Measurements from ENCODE around the gene NSMCE3. TPM values are rescaled to one million over a fixed set of nuclear protein-coding genes. Genes with fewer than 3 reads are reported as not detected.

The NSMCE3 gene
- total and polyA plus RNA-seq, 2 experiments from 2014 or later, result 9.7 to 10.0 TPM

DNA sequence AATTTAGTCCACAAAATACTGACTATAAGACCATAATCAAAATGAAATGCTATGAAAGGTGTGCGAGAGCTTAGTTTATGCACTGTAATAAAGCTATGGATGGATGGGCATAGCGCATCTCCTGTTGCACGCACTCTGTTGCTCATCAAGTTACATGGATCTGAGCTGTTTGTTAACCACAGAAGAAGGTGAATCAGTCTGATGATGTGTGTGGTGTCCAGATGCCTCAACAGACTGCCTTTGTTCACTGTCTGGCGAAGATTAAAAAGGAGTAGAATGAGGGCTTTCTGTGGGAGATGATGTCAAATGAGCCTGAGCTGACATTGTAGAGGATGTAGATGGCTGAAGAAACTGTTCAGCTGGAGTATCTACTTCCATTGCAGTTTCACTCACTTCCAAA lies 36.1 kb downstream of the NSMCE3 start:
- H3K4me1 Mint-ChIP-seq, result no peaks in the 10 kb centered on the region
- no peak for TF ChIP-seq EZH2 (IDR thresholded peaks at IDR 0.05; ENCODE audit: low read depth, unreplicated experiment)
- no peak for TF ChIP-seq CREB1 (CRISPR knock-in tag; IDR thresholded peaks at IDR 0.05; ENCODE audit: low read depth)
- no peak for TF ChIP-seq NANOG (IDR thresholded peaks at IDR 0.05; ENCODE audit: borderline replicate concordance)
- no peak overlapping the region for H3K27ac Mint-ChIP-seq
- DNase-seq (ENCODE audit: low spot score) (no peak), ATAC-seq (no peak)
- no peaks in the 10 kb centered on the region for H3K4me1 ChIP-seq (ENCODE audit: insufficient read depth)
- peaks cover 5% of the 10 kb centered on the region; the same call in 2 of the 3 replicates for H3K9me3 Mint-ChIP-seq
- no peaks in the 10 kb centered on the region for H3F3A ChIP-seq (replicated peaks; ENCODE audit: low read depth)
- H3K36me3 ChIP-seq (ENCODE audit: insufficient read depth), result no peaks in the 10 kb centered on the region
- no peaks in the 10 kb centered on the region for H3K79me2 ChIP-seq (replicated peaks; ENCODE audit: insufficient read depth)
- H3K4me3 Mint-ChIP-seq, result no peak overlapping the region
- H3K27ac ChIP-seq (ENCODE audit: low read depth), result no peak overlapping the region
- peaks cover 4% of the 10 kb centered on the region; the same call in 2 of the 3 replicates for H3K36me3 Mint-ChIP-seq (ENCODE audit: low read depth)
- no peak overlapping the region for H2AFZ ChIP-seq
- H3K4me3 ChIP-seq, result no peak overlapping the region
- peaks cover 3% of the 10 kb centered on the region for H3K27me3 Mint-ChIP-seq (ENCODE audit: insufficient read depth, low read depth, poor library complexity)
- H4K20me1 ChIP-seq (replicated peaks; ENCODE audit: insufficient read depth), result no peaks in the 10 kb centered on the region
- no peak overlapping the region for H3K4me2 ChIP-seq
- H3K27me3 ChIP-seq (ENCODE audit: insufficient read depth), result no peaks in the 10 kb centered on the region
- 0 out of 2 replicates have a peak, but pooled peaks cover 5% of the 10 kb centered on the region for H3K9me2 ChIP-seq (ENCODE audit: insufficient read depth)

DNA sequence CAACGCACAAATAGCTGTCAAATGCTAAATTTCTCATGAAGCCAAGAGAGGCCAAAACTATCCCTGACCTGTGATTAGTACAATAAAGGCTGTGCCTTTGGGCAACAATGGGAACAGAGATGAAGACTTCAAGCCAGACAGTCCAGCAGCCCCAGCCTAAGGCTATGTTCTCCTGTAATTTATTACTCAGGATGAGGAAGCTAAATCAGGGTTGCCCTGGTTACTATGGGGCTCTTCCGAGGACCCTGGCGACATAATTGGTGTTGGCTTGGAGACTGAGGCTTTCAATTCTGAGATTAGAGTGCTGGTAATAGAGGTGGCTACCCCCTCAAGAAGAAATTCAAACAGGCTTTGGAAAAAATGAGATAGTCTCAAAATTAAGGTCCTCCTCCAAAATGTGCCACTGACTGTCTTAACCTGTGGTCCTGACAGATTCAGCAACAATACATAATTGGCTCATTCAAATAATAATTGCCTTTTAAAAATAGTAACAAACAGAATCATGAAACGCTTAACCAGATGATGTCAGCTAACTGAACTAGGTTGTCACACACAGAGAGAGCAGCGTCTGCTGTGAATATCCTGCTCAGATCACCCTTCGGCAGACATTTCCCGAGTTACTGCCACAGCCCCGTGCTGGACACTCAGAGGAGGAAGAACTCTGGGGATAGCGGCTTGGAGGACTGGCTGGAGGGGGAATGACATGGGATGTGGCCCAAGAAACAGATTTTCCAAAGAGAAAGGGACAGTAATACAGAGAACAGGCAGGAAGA lies 43.0 kb downstream of the NSMCE3 start:
- Histone ChIP-seq H3K36me3 (ENCODE audit: insufficient read depth) (no peaks in the 10 kb centered on the region), H3K4me1 (ENCODE audit: insufficient read depth) (0 out of 2 replicates have a peak, but pooled peaks cover 4% of the 10 kb centered on the region), H3K9me2 (ENCODE audit: insufficient read depth) (no peaks in the 10 kb centered on the region), H3K4me3 (no peak overlapping the region), H3F3A (replicated peaks; ENCODE audit: low read depth) (no peaks in the 10 kb centered on the region), H3K4me2 (no peak overlapping the region), H3K27me3 (ENCODE audit: insufficient read depth) (no peaks in the 10 kb centered on the region), H3K27ac (ENCODE audit: low read depth) (no peak overlapping the region), H2AFZ (0 out of 2 replicates have a peak overlapping the region, but pooled peaks have one; percentile 38), H3K79me2 (replicated peaks; ENCODE audit: insufficient read depth) (no peaks in the 10 kb centered on the region), H4K20me1 (replicated peaks; ENCODE audit: insufficient read depth) (no peaks in the 10 kb centered on the region)
- Mint-ChIP-seq H3K36me3 (ENCODE audit: low read depth) (peaks cover 5% of the 10 kb centered on the region; the same call in 1 of the 3 replicates), H3K4me3 (no peak overlapping the region), H3K27ac (no peak overlapping the region), H3K4me1 (peaks cover 24% of the 10 kb centered on the region), H3K27me3 (ENCODE audit: insufficient read depth, low read depth, poor library complexity) (peaks cover 3% of the 10 kb centered on the region), H3K9me3 (no peaks in the 10 kb centered on the region; the same call in 2 of the 3 replicates)
- ATAC-seq (no peak; the same call in 2 of the 3 replicates), DNase-seq (ENCODE audit: low spot score) (no peak)
- TF ChIP-seq ZNF331 (CRISPR knock-in tag; IDR thresholded peaks at IDR 0.05; ENCODE audit: low read depth), result no peak
- TF ChIP-seq CREB1 (CRISPR knock-in tag; IDR thresholded peaks at IDR 0.05; ENCODE audit: low read depth), result no peak
- TF ChIP-seq EZH2 (IDR thresholded peaks at IDR 0.05; ENCODE audit: low read depth, unreplicated experiment), result no peak
- TF ChIP-seq POLR2AphosphoS5 (IDR thresholded peaks at IDR 0.05; ENCODE audit: low read depth), result no peak
- TF ChIP-seq NANOG (IDR thresholded peaks at IDR 0.05; ENCODE audit: borderline replicate concordance), result no peak
- TF ChIP-seq ZNF114 (CRISPR knock-in tag; IDR thresholded peaks at IDR 0.05), result no peak
- TF ChIP-seq, protein P1, sequence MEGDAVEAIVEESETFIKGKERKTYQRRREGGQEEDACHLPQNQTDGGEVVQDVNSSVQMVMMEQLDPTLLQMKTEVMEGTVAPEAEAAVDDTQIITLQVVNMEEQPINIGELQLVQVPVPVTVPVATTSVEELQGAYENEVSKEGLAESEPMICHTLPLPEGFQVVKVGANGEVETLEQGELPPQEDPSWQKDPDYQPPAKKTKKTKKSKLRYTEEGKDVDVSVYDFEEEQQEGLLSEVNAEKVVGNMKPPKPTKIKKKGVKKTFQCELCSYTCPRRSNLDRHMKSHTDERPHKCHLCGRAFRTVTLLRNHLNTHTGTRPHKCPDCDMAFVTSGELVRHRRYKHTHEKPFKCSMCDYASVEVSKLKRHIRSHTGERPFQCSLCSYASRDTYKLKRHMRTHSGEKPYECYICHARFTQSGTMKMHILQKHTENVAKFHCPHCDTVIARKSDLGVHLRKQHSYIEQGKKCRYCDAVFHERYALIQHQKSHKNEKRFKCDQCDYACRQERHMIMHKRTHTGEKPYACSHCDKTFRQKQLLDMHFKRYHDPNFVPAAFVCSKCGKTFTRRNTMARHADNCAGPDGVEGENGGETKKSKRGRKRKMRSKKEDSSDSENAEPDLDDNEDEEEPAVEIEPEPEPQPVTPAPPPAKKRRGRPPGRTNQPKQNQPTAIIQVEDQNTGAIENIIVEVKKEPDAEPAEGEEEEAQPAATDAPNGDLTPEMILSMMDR (conservative IDR thresholded peaks at IDR 0.05; ENCODE audit: low read depth in 2 of 2), result no peak
- no peak for TF ChIP-seq JUNB (IDR thresholded peaks at IDR 0.05; ENCODE audit: unreplicated experiment)
- TF ChIP-seq, protein P2, sequence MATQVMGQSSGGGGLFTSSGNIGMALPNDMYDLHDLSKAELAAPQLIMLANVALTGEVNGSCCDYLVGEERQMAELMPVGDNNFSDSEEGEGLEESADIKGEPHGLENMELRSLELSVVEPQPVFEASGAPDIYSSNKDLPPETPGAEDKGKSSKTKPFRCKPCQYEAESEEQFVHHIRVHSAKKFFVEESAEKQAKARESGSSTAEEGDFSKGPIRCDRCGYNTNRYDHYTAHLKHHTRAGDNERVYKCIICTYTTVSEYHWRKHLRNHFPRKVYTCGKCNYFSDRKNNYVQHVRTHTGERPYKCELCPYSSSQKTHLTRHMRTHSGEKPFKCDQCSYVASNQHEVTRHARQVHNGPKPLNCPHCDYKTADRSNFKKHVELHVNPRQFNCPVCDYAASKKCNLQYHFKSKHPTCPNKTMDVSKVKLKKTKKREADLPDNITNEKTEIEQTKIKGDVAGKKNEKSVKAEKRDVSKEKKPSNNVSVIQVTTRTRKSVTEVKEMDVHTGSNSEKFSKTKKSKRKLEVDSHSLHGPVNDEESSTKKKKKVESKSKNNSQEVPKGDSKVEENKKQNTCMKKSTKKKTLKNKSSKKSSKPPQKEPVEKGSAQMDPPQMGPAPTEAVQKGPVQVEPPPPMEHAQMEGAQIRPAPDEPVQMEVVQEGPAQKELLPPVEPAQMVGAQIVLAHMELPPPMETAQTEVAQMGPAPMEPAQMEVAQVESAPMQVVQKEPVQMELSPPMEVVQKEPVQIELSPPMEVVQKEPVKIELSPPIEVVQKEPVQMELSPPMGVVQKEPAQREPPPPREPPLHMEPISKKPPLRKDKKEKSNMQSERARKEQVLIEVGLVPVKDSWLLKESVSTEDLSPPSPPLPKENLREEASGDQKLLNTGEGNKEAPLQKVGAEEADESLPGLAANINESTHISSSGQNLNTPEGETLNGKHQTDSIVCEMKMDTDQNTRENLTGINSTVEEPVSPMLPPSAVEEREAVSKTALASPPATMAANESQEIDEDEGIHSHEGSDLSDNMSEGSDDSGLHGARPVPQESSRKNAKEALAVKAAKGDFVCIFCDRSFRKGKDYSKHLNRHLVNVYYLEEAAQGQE (IDR thresholded peaks at IDR 0.05; ENCODE audit: unreplicated experiment), result no peak
- TF ChIP-seq STAT1 (IDR thresholded peaks at IDR 0.05; ENCODE audit: unreplicated experiment), result no peak

All from GM23338 (cell line).